Mesangial cell (primary cell): ENCODE measurements around the gene ANO8. TPM values are rescaled to one million over a fixed set of nuclear protein-coding genes. Genes with fewer than 3 reads are reported as not detected.

Experiments used
- total RNA-seq: library from RNA; depleted of rRNA; stranded (reverse); fragments of >200 nt; gene quantifications from 2 replicates; pipeline ENCODE4 v1.2.3, GENCODE V29; 2015

Gene ANO8
- total RNA-seq, result 4.1 and 15.8 TPM in 2 replicates

GRCh38 chr19:17334414-17335409, at the start of gene ANO8:
ANO8 (minus strand) TSS chr19:17334855; CDS start chr19:17334670, 185 bp downstream.

GRCh38 chr19:17376935-17377600, 42.4 kb upstream of the ANO8 start, which contains the start of gene PLVAP:
PLVAP (minus strand) TSS chr19:17377342; CDS start chr19:17377288, 54 bp downstream.

GRCh38 chr19:17336872-17337674, 2.4 kb upstream of the ANO8 start, which contains the start of gene GTPBP3:
GTPBP3 (plus strand) TSS chr19:17337553; CDS start chr19:17337612, 59 bp downstream.

GRCh38 chr19:17309198-17309964, 25.3 kb downstream of the ANO8 start, which contains the start of gene DDA1:
DDA1 (plus strand) TSS chr19:17309563; CDS start chr19:17309655, 92 bp downstream.

GRCh38 chr19:17305517-17306284, 29.0 kb downstream of the ANO8 start, which contains the start of gene MRPL34:
MRPL34 (plus strand) TSS chr19:17305872; CDS start chr19:17305893, 21 bp downstream.

GRCh38 chr19:17303167-17303939, 31.3 kb downstream of the ANO8 start, which contains the start of gene ABHD8:
ABHD8 (minus strand) TSS chr19:17303425; CDS start chr19:17301616, 1,809 bp downstream.

GRCh38 chr19:17281391-17282304, 53.0 kb downstream of the ANO8 start, which contains the start of gene ANKLE1:
ANKLE1 (plus strand) TSS chr19:17281901; CDS start chr19:17281921, 20 bp downstream.

Other genes with a start within 250 kb of the ANO8 start
- gene USE1, start 119.5 kb downstream of the ANO8 start, total RNA-seq, result 18.6 and 27.1 TPM in 2 replicates
- 6.7 and 19.1 TPM in 2 replicates for gene OCEL1, start 108.6 kb downstream of the ANO8 start, total RNA-seq
- 90.0 and 128 TPM in 2 replicates for gene NR2F6, start 88.9 kb downstream of the ANO8 start, total RNA-seq
- gene USHBP1, start 70.1 kb downstream of the ANO8 start, total RNA-seq, result not detected in 2 replicates
- 119 and 151 TPM in 2 replicates for gene BABAM1, start 67.4 kb downstream of the ANO8 start, total RNA-seq
- gene ANKLE1, start 53.0 kb downstream of the ANO8 start, total RNA-seq, result 0.76 and 2.4 TPM in 2 replicates
- gene ABHD8, start 31.4 kb downstream of the ANO8 start, total RNA-seq, result 14.8 and 26.2 TPM in 2 replicates
- 101 and 116 TPM in 2 replicates for gene MRPL34, start 29.0 kb downstream of the ANO8 start, total RNA-seq
- 21.2 and 45.5 TPM in 2 replicates for gene DDA1, start 25.3 kb downstream of the ANO8 start, total RNA-seq
- gene GTPBP3, start 2.7 kb upstream of the ANO8 start, total RNA-seq, result 16.9 and 18.5 TPM in 2 replicates
- 1.6 and 2.0 TPM in 2 replicates for gene PLVAP, start 42.5 kb upstream of the ANO8 start, total RNA-seq
- gene CCDC194, start 59.3 kb upstream of the ANO8 start, total RNA-seq, result 0.13 TPM in 1 of 2 replicates, not detected in the other
- 12.2 and 95.2 TPM in 2 replicates for gene BST2, start 70.8 kb upstream of the ANO8 start, total RNA-seq
- gene MVB12A, start 85.2 kb upstream of the ANO8 start, total RNA-seq, result 116 and 131 TPM in 2 replicates
- 0.13 TPM in 1 of 2 replicates, not detected in the other for gene TMEM221, start 113.8 kb upstream of the ANO8 start, total RNA-seq
- not detected in 2 replicates for gene NXNL1, start 126.1 kb upstream of the ANO8 start, total RNA-seq
- gene SLC27A1, start 135.7 kb upstream of the ANO8 start, total RNA-seq, result 5.9 and 21.2 TPM in 2 replicates
- 127 and 186 TPM in 2 replicates for gene PGLS, start 176.8 kb upstream of the ANO8 start, total RNA-seq
- 138 and 180 TPM in 2 replicates for gene COLGALT1, start 220.8 kb upstream of the ANO8 start, total RNA-seq